HG03175 (cell line): Measurements from ENCODE around the gene TESPA1.
"Not testable (repeated sequence)": the region's sequence is repeated elsewhere in the genome, so short reads cannot be mapped to it uniquely, and the experiment has no call there.

Source experiments
- ATAC-seq: cut with Tn5 transposase; IDR thresholded peaks from one replicate; pipeline ENCODE4 v1.9.1; 2021; ENCODE audit warnings: mild to moderate bottlenecking, moderate library complexity; ENCODE audit not compliant: unreplicated experiment

TESPA1 gene

GRCh38 chr12:54984658-54985376 is at the start of gene TESPA1:
Gene TESPA1 (minus strand): TSS chr12:54984762. CDS start chr12:54974562, 10,200 bp downstream.
- ATAC-seq, result peak; percentile 99

DNA sequence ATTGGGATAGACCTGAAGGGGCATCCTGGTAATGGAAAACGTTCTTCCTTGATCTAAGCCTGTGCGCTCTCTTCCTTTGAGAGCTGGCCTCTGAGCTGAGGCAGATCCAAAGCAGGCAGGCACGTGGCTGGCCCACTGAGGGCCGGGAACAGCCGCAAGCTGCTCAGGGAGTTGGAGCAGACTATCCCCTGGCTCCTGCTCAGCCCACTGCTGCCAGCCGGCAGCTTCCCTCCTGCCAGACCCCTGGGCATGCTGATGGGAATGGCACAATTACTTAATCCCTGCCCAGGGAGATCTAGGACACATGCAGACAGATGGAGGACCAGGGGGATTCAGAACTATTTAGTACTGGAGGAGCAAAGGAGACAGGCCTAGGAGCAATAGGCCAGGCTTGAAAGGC is 49.7 kb upstream of the TESPA1 start:
- ATAC-seq, result no peak

GRCh38 chr12:55025508-55025907 is 40.9 kb upstream of the TESPA1 start:
- no peak for ATAC-seq

DNA sequence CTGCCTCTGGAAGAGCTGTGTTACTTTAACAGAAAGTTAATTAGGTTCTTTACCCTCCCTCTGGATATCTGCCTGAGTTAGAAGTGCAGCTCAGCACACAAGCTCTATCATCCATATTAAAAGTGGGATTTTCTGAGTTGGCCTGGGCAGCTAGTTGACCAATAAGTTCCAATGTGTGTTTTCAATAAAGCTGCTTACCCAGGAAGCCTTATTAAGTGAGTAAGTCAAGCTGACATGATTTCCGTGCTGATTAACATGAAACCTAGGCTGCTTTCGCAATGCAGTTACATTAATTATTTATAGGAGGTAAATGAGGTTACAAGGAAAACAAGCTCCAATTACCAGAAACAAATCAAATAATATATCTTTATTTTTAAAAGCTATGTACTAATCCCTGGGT is 40.0 kb upstream of the TESPA1 start:
- ATAC-seq, result no peak

DNA sequence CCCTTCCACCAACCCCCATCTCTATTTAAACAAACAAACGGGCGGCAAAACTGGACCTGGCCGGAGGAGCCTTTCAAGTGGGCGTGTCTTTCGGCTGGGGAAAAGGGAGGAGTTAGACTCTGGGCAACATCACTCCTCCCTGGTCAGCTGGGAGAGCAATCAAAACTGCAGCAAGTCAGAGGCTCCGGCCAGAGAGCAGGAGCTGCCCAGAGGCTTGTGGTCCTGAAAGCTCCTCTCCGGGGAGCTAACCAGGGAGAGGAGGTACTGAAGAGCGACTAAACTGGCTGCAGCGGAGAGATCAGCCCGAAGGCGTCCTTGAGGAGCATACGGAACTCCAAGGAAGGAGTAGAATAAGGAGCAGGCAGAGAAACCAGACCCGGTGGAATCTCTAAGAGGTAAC is 35.2 kb upstream of the TESPA1 start, which contains the start of gene NEUROD4:
Gene NEUROD4, plus strand, starts transcription at position 191 of the 400 bp plus-strand sequence. CDS start 6,466 bp downstream, outside the sequence.
- peak; percentile 61 for ATAC-seq

DNA sequence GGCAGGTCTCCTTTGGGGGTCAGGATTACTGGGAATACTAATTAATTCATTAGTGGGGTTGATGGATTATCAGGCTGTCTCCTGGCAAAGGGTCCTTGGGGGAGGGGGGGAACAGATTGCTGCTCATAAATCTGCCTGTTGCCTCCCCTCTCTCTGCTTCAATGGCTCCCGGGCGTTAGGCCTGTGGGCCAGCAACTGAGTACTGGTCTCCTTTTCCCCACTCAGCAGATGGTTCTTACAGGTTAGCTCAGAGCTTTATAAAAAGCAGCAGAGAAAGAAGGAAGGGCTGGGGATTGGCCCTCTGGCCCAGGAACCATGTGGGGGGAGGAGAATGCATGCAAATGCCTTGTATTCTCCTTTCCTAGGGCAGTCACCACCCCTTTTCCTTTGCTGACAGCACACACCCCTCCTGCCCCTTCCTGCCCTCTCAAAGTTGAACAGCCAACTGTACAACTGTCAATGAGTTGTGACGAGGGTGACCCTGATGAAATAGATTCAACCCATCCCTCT is 32.9 kb upstream of the TESPA1 start:
- ATAC-seq, result no peak

- ATAC-seq, result no peak
Measured at GRCh38 chr12:55008944-55009585, 24.5 kb upstream of the TESPA1 start.

DNA sequence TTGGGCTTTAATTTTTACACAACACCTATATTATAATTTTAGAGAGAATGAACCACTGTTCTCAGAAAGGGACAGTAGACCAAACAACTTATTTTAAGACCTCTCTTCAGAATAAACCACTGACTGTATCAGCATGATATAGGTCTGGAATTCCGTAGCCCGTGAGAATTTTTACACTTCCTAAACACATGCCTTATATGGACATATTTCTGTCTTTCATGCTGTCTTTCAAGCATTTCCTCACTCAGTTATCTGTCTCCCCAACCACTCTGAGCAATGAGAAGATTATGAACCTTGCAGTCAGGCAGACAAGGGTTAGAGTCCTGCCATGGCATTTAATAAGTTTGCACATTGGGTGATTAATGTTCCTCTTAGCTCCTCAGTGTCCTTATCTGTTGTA is 17.8 kb upstream of the TESPA1 start:
- no peak for ATAC-seq

DNA sequence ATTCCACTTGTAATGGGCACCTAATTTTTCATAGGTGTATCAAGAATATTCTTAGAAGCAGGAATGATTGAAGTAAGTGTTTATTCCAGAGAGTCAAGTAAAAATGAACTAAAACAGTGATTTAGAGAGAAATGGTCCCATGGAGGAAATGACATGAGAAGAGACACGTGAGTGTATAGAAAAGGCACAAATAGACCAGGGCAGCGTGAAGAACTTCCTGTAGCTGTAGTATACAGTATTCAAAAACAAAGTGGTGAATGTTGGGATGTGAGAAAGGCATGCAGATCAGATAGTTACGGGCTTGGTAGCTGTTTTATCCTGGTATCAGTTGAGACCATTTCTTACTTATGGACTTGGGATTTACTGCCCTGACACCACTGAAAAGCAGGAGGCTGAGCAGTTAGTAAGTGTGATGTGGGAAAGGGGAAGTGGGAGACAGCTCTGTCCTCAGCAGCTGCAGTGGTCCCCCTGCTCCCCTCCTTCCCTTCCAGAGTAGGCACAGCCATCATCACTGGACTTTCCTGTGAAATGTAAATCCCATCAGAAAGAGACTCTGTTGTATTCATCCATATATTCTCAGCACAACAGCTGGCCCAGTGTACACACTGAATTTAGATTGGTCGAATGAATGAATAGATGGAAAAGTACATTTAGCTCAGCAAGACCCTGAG is 16.8 kb upstream of the TESPA1 start:
- no peak for ATAC-seq

DNA sequence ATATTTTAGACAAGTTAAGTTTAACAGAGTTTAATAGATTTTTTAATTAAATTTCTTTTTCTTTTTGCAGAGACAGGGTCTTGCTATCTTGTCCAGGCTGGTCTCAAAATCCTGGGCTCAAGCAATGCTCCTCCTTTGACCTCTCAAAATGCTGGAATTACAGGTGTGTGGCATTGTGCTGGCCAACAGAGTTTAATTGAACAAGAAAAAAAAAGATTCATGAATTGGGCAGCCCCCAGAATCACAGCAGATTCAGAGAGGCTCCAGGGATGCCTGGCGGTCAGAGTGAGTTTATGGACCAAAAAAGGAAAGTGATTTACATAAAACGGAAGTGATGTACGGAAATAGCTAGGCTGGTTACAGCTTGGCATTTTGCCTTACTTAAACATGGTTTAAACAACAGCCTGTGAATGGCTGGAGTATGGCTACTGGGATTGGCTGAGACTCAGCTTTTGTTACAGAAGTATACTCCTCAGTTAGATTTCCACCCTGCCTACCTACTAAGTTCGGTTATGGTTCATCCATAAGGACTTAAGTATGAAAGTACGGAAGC is 14.5 kb upstream of the TESPA1 start:
- ATAC-seq, result no peak

- ATAC-seq, result no peak
Measured at GRCh38 chr12:54997929-54998522, 13.5 kb upstream of the TESPA1 start.

- no peak for ATAC-seq
Measured at GRCh38 chr12:54996205-54996604, 11.6 kb upstream of the TESPA1 start.

- peak; percentile 55 for ATAC-seq
Measured at GRCh38 chr12:54993181-54993835, 8.7 kb upstream of the TESPA1 start.

DNA sequence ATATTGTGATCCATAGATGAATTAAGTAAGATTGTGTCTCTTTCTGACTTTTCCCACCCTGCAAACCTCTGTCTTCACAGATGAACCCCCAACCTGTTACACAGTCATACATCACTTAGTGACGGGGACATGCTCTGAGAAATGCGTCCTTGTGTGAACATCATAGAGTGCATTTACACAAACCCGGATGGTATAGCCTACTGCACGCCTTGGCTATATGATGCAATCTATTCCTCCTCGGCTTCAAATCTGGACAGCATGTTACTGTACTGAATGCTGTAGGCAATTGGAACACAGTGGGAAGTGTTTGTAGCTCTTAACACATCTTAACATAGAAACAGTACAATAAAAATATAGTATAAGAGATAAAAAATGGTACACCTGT is 7.4 kb upstream of the TESPA1 start:
- peak; percentile 42 for ATAC-seq

DNA sequence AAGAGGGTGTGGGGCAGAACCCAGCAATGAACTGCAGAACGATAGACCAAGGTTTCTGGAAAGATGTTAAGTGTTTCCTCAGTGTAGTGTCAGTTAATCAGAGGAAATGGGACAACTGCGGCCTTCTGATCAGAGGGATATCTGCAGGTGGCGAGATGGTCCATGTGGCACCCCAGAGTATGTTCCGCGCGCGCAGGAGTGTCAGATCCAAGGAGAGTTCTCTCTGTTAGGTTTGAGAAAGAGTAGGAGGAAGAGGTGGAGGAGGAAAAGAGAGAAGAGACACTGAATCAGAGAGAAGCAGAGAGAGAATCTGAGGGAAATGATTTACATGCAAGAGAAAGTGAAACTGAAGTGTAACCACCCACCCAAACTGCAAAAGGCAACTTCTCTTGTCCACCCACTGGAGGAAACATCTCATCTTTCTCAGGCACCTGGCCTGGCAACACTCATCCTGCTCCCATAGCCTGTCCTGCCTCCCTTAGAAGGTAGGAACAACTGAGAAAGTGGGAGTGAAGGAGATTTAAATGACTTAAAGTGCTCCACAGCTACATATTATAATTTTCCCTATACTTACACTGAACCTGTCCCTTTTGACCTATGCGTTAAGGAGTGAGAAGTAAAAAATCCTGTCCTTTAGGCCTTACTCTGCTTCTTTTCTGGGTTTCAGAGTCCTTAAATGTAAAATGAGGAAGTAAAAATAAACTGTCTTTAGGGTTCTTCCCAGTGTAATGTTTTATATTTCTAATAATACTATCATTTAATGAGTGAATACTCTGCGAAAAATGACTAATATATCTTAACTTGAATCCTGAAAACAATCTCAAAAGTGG is 6.8 kb upstream of the TESPA1 start:
- peak; percentile 80 for ATAC-seq

GRCh38 chr12:54989829-54990228 is 5.3 kb upstream of the TESPA1 start:
- ATAC-seq, result no peak

DNA sequence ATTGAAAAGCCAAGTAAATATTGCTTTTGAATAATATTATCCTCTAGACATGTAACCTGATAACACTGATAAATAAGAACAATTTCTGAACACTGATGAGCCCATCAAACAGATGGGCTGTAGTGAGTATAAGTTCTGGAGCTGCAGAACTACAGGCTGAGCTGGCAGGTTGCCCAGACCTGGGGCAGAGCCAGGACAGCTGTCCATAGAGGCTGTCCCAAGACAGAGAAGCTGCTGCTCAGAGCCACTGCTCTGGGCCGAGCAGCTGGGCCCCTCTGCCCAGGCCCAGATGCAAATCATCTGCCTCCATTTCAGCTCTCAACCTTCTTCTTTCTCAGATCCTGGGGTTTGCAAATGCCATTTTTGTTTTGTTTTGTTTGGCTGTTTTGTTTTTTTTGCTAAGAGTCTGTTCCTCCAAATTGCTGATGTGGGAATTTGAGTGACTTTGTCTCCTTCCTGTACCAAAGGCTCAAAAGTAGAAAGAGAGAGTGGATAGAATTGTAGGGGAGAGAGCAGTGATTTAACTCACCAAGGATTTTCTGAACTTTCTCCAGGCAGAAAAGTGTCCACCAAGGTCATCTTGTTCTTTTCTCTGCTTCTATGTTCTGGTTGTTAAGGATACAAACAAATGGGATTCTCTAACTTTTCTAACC is 4.0 kb upstream of the TESPA1 start:
- no peak for ATAC-seq

DNA sequence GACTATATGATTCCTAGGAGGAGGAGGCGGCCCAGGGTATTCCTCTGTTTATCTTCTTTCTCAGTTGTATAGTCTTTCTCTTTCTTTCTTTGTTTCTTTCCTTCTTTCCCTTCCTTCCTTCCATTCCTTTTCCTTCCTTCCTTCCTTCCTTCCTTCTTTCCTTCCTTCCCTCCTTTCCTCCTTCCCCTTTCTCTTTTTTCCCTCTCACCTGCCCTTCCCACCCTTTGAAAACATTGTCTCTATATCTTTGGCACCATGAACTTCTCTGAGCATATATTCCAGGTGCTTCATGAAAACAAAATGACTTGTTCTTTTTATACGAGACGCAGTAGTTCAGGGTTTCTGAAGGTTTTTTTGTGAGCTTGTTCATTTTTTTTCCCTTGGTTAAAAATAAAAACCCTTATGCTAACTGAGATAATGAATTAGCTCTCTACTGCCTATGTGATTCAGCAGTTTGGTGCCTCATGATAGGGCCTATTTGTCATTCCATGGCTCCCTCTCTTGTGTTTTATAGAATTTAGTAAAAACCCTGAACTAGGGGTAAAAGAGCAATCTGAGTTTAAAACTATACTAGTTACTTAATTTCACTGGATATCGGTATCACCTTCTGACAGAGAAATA is 3.2 kb upstream of the TESPA1 start:
- no peak for ATAC-seq

- ATAC-seq, result not testable (repeated sequence)
Measured at GRCh38 chr12:54986773-54987172, 2.2 kb upstream of the TESPA1 start.
